Nephron (organoid): Measurements from ENCODE around the gene FGD3.
A peak's percentile ranks its signal among the peaks of the same experiment; 100 is the strongest.

Experiments used
- H3K27ac Mint-ChIP-seq, 3 experiments: 2 replicates each; pipeline ENCODE4 v1.8.0; 2020; ENCODE audit warnings: mixed read lengths in 3 of 3, mild to moderate bottlenecking in 2 of 3, moderate library complexity in 1 of 3
- H3K27me3 Mint-ChIP-seq: 2 replicates; pipeline ENCODE4 v1.8.0; 2021; ENCODE audit warnings: low read depth, mild to moderate bottlenecking, moderate library complexity, mixed read lengths
- H3K36me3 Mint-ChIP-seq: 2 replicates; pipeline ENCODE4 v1.8.0; 2020; ENCODE audit warnings: low read depth, mixed read lengths
- H3K4me1 Mint-ChIP-seq: 2 replicates; pipeline ENCODE4 v1.8.0; 2020; ENCODE audit warnings: mixed read lengths
- H3K4me3 Mint-ChIP-seq, 3 experiments: 2 replicates each; pipeline ENCODE4 v1.8.0; 2020; ENCODE audit warnings: mild to moderate bottlenecking in 3 of 3, mixed read lengths in 3 of 3, moderate library complexity in 2 of 3
- H3K9me3 Mint-ChIP-seq: 2 replicates; pipeline ENCODE4 v1.8.0; 2020; ENCODE audit warnings: mixed read lengths
- TF ChIP-seq, protein P1 (sequence below), 3 experiments: fragments of 200-600 bp; sonication (generic); IDR thresholded peaks; one replicate each; pipeline ENCODE4 v1.5.0; 2021; ENCODE audit warnings: antibody characterized with exemption in 3 of 3; ENCODE audit not compliant: unreplicated experiment in 3 of 3

FGD3 gene

DNA sequence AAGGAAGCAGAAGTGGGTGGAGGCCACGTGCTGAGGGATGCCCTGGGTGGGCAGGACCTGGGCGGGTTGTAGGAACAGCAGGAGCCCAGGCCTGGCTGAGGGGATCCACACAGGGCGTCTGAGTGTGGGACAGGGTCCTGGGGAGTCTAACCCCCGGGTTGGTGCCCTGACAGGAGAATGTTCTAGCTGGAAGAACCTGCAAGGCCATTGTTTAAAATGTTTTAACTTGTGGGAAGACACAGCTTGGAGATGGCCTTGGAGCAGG lies 77.3 kb downstream of the FGD3 start:
- Mint-ChIP-seq H3K4me3 (no peak overlapping the region), H3K9me3 (no peaks in the 10 kb centered on the region), H3K27ac (no peak overlapping the region), H3K27me3 (peaks cover 9% of the 10 kb centered on the region), H3K4me1 (peaks cover 6% of the 10 kb centered on the region), H3K36me3 (no peaks in the 10 kb centered on the region)
- TF ChIP-seq, protein P1, sequence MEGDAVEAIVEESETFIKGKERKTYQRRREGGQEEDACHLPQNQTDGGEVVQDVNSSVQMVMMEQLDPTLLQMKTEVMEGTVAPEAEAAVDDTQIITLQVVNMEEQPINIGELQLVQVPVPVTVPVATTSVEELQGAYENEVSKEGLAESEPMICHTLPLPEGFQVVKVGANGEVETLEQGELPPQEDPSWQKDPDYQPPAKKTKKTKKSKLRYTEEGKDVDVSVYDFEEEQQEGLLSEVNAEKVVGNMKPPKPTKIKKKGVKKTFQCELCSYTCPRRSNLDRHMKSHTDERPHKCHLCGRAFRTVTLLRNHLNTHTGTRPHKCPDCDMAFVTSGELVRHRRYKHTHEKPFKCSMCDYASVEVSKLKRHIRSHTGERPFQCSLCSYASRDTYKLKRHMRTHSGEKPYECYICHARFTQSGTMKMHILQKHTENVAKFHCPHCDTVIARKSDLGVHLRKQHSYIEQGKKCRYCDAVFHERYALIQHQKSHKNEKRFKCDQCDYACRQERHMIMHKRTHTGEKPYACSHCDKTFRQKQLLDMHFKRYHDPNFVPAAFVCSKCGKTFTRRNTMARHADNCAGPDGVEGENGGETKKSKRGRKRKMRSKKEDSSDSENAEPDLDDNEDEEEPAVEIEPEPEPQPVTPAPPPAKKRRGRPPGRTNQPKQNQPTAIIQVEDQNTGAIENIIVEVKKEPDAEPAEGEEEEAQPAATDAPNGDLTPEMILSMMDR (IDR thresholded peaks at IDR 0.05; ENCODE audit: unreplicated experiment in 3 of 3) = no peak

DNA sequence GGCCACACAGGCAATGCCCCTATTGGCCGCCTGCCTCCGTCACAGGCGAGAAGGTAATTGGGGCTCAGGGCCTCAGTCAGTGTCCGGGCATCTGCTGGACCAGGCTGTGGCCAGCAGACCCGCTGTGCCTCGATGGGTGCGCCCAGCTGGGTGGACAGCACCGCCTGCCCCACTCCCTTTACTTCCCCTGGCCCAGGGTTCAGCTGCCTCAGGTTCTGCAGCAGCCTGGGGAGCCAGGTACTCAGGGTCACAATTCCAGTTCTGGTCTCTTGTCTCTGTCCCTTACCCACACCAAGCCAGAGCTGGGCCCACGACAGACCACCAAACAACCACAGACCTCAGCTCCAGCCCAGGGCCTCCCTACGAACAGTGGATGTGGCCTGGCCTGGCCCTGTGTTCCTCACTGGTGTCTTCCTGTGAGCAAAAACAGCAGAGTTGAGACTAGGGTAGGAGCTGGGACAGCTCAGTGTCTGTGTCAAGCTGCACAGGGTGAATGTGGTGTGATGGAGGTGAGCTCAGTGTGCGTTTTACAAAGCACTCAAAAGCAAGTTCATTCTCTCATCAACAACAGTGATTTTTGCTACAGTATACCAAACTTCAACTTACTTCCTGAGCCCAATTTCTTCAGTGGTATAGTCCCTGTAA lies 77.8 kb downstream of the FGD3 start:
- TF ChIP-seq, protein P1 (IDR thresholded peaks at IDR 0.05; ENCODE audit: unreplicated experiment in 3 of 3) = no peak
- H3K36me3 Mint-ChIP-seq = no peaks in the 10 kb centered on the region
- peaks cover 5% of the 10 kb centered on the region for H3K4me1 Mint-ChIP-seq
- no peaks in the 10 kb centered on the region for H3K9me3 Mint-ChIP-seq
- no peak overlapping the region for H3K4me3 Mint-ChIP-seq
- no peak overlapping the region for H3K27ac Mint-ChIP-seq
- H3K27me3 Mint-ChIP-seq = peaks cover 11% of the 10 kb centered on the region

DNA sequence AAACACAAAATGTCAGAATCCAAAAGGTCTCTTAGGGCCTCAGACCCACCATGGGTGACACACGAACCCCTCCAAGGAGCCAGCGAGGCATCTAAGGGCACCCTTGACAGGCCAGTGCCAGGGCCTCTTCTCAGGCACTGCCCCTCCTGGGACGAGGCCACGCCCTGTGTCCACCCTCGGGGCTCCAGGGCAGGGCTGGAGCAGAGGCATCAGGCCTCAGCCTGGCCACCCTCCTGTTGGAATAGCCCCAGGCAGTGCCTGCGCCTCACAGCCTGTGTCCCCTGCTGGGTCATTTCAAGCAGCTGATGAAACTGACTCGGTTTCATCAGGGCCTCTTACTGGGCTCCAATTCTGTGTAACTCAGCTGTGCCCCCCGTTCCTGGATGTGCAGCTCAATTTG lies 78.4 kb downstream of the FGD3 start:
- H3K27ac Mint-ChIP-seq = no peak overlapping the region
- H3K27me3 Mint-ChIP-seq = peaks cover 11% of the 10 kb centered on the region
- H3K4me1 Mint-ChIP-seq = peaks cover 7% of the 10 kb centered on the region
- no peaks in the 10 kb centered on the region for H3K9me3 Mint-ChIP-seq
- TF ChIP-seq, protein P1 (IDR thresholded peaks at IDR 0.05; ENCODE audit: unreplicated experiment in 3 of 3) = no peak
- no peaks in the 10 kb centered on the region for H3K36me3 Mint-ChIP-seq
- H3K4me3 Mint-ChIP-seq = no peak overlapping the region

DNA sequence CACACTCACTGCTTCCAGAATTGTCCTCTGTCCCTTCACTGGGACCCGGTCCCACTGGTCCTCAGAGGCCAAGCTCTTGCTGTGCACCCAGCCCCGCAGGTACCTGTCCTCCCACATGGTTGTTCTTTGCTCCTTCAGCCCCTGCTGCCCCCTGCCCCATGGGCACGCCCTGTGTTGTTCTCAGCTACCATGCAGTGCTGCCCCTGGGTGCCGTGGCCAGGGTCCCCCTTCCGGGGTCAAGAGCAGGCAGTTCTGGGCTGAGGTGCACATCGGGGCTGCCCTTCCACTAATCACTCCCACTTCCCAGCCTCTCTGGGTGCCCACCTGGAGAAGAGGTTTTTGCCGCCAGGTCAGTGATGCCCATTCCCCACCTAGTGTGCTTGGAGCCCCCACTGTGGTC lies 79.3 kb downstream of the FGD3 start:
- TF ChIP-seq, protein P1 (IDR thresholded peaks at IDR 0.05; ENCODE audit: unreplicated experiment in 3 of 3) = no peak
- no peaks in the 10 kb centered on the region for H3K36me3 Mint-ChIP-seq
- H3K27me3 Mint-ChIP-seq = peaks cover 13% of the 10 kb centered on the region
- no peaks in the 10 kb centered on the region for H3K9me3 Mint-ChIP-seq
- H3K4me1 Mint-ChIP-seq = peaks cover 14% of the 10 kb centered on the region
- H3K4me3 Mint-ChIP-seq = no peak overlapping the region
- no peak overlapping the region for H3K27ac Mint-ChIP-seq

DNA sequence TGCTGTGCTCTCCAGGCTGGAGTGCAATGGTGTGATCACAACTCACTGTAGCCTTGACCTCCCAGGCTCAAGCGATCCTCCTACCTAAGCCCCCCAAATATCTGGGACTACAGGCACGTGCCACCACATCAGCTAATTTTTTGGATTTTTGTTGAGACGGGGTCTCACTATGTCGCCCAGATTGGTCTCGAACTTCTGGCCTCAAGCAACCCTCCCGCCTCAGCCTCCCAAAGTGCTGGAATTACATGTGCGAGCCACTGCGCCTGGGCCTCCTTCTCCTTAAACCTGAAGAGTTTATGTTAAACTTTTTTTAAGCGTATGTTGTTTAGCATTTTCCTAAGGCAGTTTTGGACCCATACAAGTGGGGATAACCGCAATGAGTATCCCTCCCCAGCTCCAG lies 80.4 kb downstream of the FGD3 start:
- no peak overlapping the region for H3K4me3 Mint-ChIP-seq
- peaks cover 25% of the 10 kb centered on the region for H3K4me1 Mint-ChIP-seq
- H3K27ac Mint-ChIP-seq = no peak overlapping the region
- H3K9me3 Mint-ChIP-seq = no peaks in the 10 kb centered on the region
- no peaks in the 10 kb centered on the region for H3K36me3 Mint-ChIP-seq
- TF ChIP-seq, protein P1 (IDR thresholded peaks at IDR 0.05; ENCODE audit: unreplicated experiment in 3 of 3) = no peak
- peaks cover 15% of the 10 kb centered on the region for H3K27me3 Mint-ChIP-seq

DNA sequence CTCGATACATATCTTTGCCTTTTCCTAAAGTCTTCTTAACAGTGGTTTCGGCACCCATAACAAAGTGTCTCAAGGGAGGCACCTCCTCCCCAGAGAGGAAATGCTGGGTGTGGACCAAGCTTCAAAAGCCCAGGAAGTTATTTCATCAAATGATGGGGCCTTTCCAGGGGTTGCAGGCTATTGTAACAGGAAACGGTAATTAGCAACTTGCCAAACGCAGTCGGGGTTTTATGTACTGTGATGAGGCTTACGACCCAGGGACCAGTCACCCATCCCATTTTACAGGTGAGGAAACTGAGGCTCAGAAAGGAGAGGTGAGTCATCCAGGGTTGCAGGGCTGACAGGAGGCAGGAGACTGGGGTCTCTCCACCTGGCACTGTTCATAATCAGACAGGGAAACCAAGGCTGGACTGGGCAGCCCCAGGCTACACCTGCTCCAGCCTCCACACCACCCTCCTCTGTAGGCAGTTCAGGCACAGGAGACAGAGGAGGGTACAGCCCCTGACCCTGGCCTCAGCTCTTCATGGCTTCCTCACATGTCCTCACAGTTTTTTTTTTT lies 81.2 kb downstream of the FGD3 start:
- no peak overlapping the region for H3K4me3 Mint-ChIP-seq
- H3K27ac Mint-ChIP-seq = peak overlapping the region in 2 of 3 experiments; percentile 56 to 67
- H3K4me1 Mint-ChIP-seq = peaks cover 29% of the 10 kb centered on the region
- H3K36me3 Mint-ChIP-seq = no peaks in the 10 kb centered on the region
- TF ChIP-seq, protein P1 (IDR thresholded peaks at IDR 0.05; ENCODE audit: unreplicated experiment in 3 of 3) = no peak
- H3K27me3 Mint-ChIP-seq = peaks cover 15% of the 10 kb centered on the region
- H3K9me3 Mint-ChIP-seq = no peaks in the 10 kb centered on the region
